Epithelial cell of esophagus (primary cell): Measurements from ENCODE around the gene FDX1.
A peak's percentile ranks its signal among the peaks of the same experiment; 100 is the strongest.

Experiments
- DNase-seq: peaks from one replicate; pipeline ENCODE4 v3.0.0; 2010; ENCODE audit warnings: low read depth
- H3K4me3 ChIP-seq: 2 replicates; pipeline ENCODE4 v1.5.1; 2011; ENCODE audit warnings: mild to moderate bottlenecking, low read length, control low read depth
- TF ChIP-seq, protein P1 (sequence below): IDR thresholded peaks from 2 replicates; pipeline ENCODE4 v1.5.1; 2011; ENCODE audit warnings: low read depth, mild to moderate bottlenecking, low read length, control low read depth, inconsistent platforms; ENCODE audit not compliant: insufficient read depth; ENCODE audit errors: missing control alignments

Gene FDX1

GRCh38 chr11:110470716-110471115 lies 41.0 kb downstream of the FDX1 start:
- H3K4me3 ChIP-seq, result no peak overlapping the region
- TF ChIP-seq, protein P1, sequence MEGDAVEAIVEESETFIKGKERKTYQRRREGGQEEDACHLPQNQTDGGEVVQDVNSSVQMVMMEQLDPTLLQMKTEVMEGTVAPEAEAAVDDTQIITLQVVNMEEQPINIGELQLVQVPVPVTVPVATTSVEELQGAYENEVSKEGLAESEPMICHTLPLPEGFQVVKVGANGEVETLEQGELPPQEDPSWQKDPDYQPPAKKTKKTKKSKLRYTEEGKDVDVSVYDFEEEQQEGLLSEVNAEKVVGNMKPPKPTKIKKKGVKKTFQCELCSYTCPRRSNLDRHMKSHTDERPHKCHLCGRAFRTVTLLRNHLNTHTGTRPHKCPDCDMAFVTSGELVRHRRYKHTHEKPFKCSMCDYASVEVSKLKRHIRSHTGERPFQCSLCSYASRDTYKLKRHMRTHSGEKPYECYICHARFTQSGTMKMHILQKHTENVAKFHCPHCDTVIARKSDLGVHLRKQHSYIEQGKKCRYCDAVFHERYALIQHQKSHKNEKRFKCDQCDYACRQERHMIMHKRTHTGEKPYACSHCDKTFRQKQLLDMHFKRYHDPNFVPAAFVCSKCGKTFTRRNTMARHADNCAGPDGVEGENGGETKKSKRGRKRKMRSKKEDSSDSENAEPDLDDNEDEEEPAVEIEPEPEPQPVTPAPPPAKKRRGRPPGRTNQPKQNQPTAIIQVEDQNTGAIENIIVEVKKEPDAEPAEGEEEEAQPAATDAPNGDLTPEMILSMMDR, result no peak
- no peak for DNase-seq

- DNase-seq, result no peak
- H3K4me3 ChIP-seq, result no peak overlapping the region
- TF ChIP-seq, protein P1, result no peak
These were observed 41.6 kb downstream of the FDX1 start for GRCh38 chr11:110471371-110471770.

DNA sequence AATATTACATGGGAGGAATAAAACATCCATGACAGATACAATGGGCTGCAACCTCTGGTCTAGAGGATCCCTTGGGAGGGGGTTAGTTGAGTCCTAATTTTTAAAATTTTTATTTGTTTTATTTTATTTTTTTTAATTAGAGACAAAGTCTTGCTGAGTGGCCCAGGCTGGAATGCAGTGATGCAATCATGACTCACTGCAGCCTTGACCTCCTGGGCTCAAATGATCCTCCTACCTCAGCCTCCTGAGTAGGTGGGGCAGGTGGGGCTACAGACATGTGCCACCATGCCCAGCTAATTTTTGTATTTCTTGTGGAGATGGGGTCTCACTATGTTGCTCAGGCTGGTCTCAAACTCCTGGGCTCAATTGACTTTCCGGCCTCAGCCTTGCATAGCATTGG lies 43.1 kb downstream of the FDX1 start:
- TF ChIP-seq, protein P1, result no peak
- peak; percentile 35 for DNase-seq
- H3K4me3 ChIP-seq, result no peak overlapping the region

- TF ChIP-seq, protein P1, result no peak
- no peak overlapping the region for H3K4me3 ChIP-seq
- DNase-seq, result no peak
These were observed 44.0 kb downstream of the FDX1 start for GRCh38 chr11:110473706-110474105.

DNA sequence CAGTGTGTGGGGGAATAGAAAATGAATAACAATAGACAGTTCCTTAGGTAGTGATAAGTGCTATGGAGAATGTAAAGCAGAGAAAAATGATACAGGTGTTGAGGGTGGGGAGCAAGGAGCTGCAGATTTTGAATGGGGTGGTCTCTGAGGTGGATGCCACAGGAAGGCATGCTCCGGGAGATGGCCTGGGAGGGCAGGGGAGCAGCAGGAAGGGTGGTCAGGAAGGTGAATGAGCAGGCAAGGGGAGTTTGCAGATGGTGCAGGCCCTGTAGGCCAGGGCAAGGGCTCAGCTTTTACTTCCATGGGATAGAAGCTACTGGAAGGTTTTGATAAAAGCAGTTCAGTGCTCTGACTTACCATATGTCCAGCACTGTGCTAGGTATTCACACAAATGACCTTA lies 44.8 kb downstream of the FDX1 start:
- no peak for DNase-seq
- TF ChIP-seq, protein P1, result no peak

DNA sequence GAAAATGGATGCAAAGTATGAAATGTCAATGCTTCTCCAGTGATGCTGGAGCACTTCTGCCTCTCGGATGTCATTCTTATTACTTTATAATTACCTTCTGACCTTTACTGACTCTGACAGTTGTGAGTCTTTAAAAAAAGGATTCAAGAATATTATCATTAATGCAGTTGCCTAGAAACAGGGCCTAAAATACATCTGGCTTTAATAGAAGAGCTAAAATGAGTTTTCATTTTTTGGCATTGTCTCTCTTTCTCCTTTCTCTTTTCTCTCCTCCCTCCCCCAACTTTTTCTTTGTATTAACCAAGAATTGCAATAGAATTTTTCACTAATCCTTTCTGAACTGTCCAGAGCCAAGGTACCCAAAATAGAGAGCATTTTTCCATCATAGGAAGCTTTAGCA lies 45.9 kb downstream of the FDX1 start:
- no peak overlapping the region for H3K4me3 ChIP-seq
- TF ChIP-seq, protein P1, result no peak
- no peak for DNase-seq

More for the DNA sequence above, 44.8 kb downstream of the FDX1 start:
- no peak overlapping the region for H3K4me3 ChIP-seq

GRCh38 chr11:110478410-110478809 lies 48.7 kb downstream of the FDX1 start:
- no peak for DNase-seq
- TF ChIP-seq, protein P1, result peak; percentile 8
- H3K4me3 ChIP-seq, result no peak overlapping the region
